GM21526 (cell line): ENCODE measurements around the gene DSG3.
A peak's percentile ranks its signal among the peaks of the same experiment; 100 is the strongest.

Source experiments
- ATAC-seq: cut with Tn5 transposase; IDR thresholded peaks from one replicate; pipeline ENCODE4 v1.9.1; 2021; ENCODE audit warnings: moderate library complexity; ENCODE audit not compliant: unreplicated experiment, low FRiP score

Gene DSG3

GRCh38 chr18:31447530-31448191, at the start of gene DSG3:
DSG3 (plus strand) TSS chr18:31447741; CDS start chr18:31447878, 137 bp downstream.
- no peak for ATAC-seq

GRCh38 chr18:31398191-31398590, 49.4 kb upstream of the DSG3 start:
- no peak for ATAC-seq

- ATAC-seq = no peak
Observed at GRCh38 chr18:31399306-31400032, 48.1 kb upstream of the DSG3 start.

- no peak for ATAC-seq
Observed at GRCh38 chr18:31401156-31402025, 46.1 kb upstream of the DSG3 start.

- ATAC-seq = no peak
Observed at GRCh38 chr18:31402026-31402373, 45.5 kb upstream of the DSG3 start.

GRCh38 chr18:31403409-31403808, 44.1 kb upstream of the DSG3 start:
- no peak for ATAC-seq

GRCh38 chr18:31407649-31408048, 39.9 kb upstream of the DSG3 start:
- no peak for ATAC-seq

- no peak for ATAC-seq
Observed at GRCh38 chr18:31409276-31409675, 38.3 kb upstream of the DSG3 start.

- ATAC-seq = no peak
Observed at GRCh38 chr18:31410716-31411483, 36.6 kb upstream of the DSG3 start.

- ATAC-seq = no peak
Observed at GRCh38 chr18:31413137-31413536, 34.4 kb upstream of the DSG3 start.

GRCh38 chr18:31417850-31418249, 29.7 kb upstream of the DSG3 start:
- ATAC-seq = no peak

GRCh38 chr18:31419457-31419932, 28.0 kb upstream of the DSG3 start:
- ATAC-seq = no peak

- ATAC-seq = no peak
Observed at GRCh38 chr18:31420032-31420431, 27.5 kb upstream of the DSG3 start.

- no peak for ATAC-seq
Observed at GRCh38 chr18:31420524-31420923, 27.0 kb upstream of the DSG3 start.

GRCh38 chr18:31424383-31424988, 23.1 kb upstream of the DSG3 start:
- peak; percentile 81 for ATAC-seq

- ATAC-seq = no peak
Observed at GRCh38 chr18:31426021-31426420, 21.5 kb upstream of the DSG3 start.

- ATAC-seq = no peak
Observed at GRCh38 chr18:31426871-31427406, 20.6 kb upstream of the DSG3 start.

GRCh38 chr18:31428211-31428610, 19.3 kb upstream of the DSG3 start:
- no peak for ATAC-seq

GRCh38 chr18:31429623-31430022, 17.9 kb upstream of the DSG3 start:
- no peak for ATAC-seq

GRCh38 chr18:31430072-31430471, 17.5 kb upstream of the DSG3 start:
- ATAC-seq = no peak
